Stimulated activated CD8-positive, alpha-beta memory T cell treated with anti-CD3 and anti-CD28 coated beads, Interleukin-7, amount 100 ng/mL, for 1 hour (primary cell): ENCODE data around the gene GIMAP4.
"Not testable (repeated sequence)": the region's sequence is repeated elsewhere in the genome, so short reads cannot be mapped to it uniquely, and the experiment has no call there.

Source experiments
- DNase-seq, 2 donors: peaks; one replicate each; pipeline ENCODE4 v3.0.0-alpha.2; 2020; ENCODE audit warnings: low read depth in 2 of 2

Gene GIMAP4

DNA sequence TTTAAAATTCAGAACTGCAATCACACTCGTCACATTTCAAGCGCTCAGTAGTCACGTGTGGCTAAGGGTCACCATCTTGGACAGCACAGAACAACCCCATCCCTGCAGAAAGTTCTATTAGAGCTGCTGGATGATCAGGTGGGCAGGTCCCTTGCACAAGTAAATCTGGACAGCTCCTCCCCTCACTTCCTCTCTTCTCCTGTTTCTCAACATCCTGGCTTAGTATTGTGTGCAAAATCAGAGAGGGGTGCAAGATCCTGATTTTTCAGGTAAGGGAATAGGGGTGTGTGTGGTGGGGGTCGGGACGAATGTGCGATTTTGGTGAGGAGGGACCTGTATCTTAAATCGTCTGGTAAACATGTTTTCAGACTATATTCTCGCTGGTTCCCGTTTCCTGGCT lies at the start of gene GIMAP4:
GIMAP4 (plus strand) TSS at position 222 of the 400 bp plus-strand sequence. CDS start 2,512 bp downstream, outside the sequence.
- no peak for DNase-seq

DNA sequence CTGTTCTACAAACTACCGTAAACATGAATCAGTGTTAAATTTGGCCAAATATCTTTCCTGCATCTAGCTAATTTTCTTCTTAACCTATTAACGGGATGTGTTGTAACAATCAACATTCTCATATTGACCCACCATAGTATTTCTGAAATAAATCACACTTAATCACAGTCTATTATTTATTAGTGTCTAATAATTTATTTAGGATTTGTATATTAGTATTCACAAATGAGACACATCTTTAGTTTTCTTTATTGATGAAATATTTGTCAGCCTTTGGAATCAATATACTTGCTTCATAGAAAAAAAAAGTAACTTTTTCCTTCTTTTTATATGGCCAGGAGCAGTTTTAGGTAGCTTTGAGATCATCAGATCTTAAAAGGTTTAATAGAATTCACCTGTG lies 47.9 kb upstream of the GIMAP4 start:
- DNase-seq: no peak

DNA sequence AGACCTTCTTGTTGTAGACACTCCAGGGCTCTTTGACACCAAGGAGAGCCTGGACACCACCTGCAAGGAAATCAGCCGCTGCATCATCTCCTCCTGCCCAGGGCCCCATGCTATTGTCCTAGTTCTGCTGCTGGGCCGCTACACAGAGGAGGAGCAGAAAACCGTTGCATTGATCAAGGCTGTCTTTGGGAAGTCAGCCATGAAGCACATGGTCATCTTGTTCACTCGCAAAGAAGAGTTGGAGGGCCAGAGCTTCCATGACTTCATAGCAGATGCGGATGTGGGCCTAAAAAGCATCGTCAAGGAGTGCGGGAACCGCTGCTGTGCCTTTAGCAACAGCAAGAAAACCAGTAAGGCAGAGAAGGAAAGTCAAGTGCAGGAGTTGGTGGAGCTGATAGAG lies 47.0 kb upstream of the GIMAP4 start:
- no peak for DNase-seq

DNA sequence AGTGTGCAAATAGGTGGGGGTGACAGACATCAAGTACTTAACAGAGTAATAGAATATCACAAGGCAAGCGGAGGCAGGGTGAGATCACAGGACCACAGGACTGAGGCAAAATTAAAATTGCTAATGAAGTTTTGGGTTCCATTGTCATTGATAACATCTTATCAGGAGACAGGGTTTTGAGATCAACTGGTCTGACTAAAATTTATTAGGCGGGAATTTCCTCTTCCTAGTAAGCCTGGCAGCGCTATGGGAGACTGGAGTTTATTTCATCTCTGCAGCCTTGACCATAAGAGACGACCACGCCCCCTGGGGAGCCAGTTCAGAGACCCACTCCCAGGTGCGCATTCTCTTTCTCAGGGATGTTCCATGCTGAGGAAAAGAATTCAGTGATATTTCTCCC lies 44.3 kb upstream of the GIMAP4 start:
- not testable (repeated sequence) for DNase-seq

DNA sequence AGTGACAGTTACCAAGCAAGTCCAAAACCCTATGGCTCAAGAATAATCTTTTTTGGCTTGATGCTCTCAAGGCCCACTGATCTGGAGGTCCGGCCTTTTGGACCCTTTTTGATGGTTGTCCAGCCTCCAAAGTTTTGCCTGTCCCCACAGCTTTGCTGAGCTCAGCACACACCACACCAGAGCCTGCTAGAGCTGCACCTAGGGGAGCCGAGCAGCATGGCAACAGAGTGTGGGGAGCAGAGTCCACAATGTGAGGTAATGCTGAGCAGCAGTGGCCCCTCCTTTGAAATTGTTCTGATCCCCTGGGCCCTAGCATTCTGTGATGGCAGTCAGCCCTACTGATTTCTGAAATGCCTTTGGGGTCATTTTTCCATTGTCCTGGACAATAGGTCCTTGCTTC lies 43.2 kb upstream of the GIMAP4 start:
- no peak for DNase-seq

DNA sequence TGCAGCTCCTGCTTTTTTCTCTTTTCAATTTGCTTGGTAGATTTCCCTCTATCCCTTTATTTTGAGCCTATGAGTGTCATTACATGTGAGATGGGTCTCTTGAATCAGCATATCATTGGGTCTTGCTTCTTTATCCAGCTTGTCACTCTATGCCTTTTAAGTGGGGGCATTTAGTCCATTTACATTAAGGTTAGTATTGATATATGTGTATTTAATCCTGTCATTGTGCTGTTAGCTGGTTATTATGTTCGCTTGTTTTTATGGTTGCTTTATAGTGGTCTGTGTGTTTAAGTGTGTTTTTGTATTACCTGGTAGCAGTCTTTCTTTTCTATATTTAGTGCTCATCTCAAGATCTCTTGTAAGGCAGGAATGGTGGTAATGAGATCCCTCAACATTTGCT lies 35.5 kb upstream of the GIMAP4 start:
- DNase-seq: no peak

DNA sequence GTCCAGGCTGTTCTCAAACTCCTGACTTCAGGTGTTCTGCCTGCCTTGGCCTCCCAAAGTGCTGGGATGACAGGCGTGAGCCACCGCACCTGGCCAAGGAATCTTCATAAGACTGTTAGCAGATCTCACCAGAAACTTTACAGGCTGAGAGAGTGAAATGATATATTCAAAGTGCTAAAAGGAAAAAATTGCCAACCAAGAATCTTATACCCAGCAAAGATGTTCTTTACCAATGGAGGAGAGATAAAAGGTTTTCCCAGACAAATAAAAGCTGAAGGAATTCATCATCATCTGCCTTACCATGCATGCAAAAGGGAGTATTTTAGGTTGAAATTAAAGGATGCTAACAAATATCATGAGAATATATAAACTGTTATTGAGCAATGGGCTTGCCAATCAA lies 28.9 kb upstream of the GIMAP4 start:
- DNase-seq: no peak

DNA sequence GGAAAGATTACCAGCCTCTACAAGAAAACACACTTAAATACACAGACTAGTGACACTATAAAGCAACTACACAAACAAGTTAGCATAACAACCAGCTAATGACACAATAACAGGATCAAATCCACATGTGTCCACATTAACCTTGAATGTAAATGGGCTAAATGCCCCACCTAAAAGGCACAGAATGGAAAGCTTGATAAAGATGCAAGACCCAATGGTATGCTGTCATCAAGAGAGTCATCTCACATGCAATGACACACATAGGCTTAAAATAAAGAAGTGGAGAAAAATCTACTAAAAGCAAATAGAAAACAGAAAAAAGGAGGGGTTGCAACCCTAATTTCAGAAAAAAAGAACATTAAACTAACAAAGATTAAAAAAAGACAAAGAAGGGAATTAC lies 14.0 kb upstream of the GIMAP4 start:
- no peak for DNase-seq

DNA sequence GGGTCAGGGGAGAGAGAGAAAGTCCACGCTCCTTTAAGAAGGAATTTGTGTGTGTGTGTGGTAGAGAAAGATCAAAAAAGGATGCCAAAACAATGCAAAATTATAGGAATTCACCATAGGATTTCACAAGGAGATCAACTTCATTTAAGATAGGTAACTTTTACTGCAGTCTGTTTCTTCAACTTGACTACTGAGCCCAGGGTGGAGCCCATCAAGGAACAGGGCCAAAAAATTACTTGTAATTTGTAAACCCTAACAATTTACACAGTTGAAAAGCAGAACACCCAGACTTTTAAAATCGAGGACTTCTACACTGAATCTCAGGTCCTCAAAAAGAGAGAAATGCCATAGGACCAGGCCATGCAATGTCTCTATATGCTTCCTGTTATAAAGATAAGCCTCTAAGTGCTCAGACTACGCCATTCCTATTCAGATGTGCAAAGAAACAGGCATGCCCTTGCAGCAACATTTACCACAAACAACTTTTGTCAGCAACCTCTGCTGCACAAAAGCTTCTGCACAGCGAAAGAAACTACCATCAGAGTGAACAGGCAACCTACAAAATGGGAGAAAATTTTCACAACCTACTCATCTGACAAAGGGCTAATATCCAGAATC lies 10.6 kb upstream of the GIMAP4 start:
- DNase-seq: no peak

DNA sequence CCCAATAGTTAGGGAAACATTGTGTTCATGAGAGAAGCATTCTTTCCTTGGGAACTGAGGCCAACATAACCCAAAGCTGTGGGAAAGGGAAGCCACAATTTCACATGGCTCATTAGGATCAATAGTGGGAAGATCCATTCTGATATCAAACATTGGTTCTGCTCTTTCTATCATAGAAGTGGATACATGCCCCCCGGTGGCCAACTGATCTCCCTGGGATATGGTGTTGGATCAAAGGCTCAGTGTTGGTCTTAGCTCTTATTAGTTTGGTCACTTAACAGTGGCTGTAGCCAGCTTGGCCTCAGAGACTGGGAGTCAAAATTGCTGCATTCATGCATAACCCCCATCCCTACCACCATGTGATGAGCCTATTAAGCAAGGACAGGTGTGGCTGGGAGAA lies 6.7 kb upstream of the GIMAP4 start:
- no peak for DNase-seq

DNA sequence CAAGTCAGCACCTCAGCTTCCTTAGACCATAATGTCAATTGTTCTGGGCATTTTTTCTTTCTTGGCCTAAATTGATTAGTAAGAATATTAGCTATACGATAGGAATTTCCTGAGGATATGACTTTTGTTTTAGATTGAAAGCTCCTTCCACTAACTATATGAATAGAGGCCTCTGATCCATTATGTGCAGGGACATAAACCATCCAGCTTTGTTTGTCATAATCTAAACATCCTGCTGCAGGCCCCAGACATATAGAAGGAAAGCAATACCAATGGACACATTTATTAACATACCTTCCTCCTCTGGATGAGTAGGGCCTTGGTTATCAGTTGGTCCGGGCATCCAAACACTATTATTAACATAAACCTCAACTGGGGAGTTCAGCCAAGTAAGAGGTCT lies 4.3 kb upstream of the GIMAP4 start:
- no peak for DNase-seq

DNA sequence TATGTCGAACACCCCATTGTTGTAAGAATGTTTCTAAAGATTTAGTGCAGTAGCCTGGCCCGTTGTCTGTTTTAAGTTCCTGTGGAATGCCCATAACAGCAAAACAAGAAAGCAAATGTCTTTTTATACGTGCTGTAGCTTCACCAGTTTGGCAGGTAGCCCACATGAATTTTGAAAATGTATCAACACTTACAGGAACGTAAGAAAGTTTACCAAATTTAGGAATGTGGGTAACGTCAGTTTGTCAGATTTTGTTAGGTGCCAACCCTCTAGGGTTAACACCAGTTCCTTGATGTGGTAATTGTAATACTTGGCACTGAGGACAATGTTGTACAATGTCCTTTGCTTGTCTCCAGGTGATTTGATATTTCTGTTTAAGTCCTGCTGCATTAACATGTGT lies 3.2 kb upstream of the GIMAP4 start:
- DNase-seq: no peak

DNA sequence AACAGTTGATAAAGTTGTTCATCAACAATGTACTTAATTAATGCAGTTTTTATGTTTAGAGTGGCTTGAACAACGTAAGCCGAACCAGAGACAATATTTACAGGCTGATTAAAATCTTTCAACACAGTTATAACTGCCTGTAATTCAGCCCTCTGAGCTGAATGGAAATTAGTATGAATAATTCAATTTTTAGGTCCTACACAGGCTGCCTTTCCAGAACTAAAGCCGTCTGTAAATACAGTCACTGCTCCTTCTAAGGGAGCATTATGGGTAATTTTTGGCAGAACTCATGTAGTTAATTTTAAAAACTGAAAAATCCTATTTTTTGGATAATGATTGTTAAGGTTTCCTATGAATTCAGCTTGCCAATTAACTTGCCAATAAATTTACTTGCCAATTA lies 2.6 kb upstream of the GIMAP4 start:
- no peak for DNase-seq

DNA sequence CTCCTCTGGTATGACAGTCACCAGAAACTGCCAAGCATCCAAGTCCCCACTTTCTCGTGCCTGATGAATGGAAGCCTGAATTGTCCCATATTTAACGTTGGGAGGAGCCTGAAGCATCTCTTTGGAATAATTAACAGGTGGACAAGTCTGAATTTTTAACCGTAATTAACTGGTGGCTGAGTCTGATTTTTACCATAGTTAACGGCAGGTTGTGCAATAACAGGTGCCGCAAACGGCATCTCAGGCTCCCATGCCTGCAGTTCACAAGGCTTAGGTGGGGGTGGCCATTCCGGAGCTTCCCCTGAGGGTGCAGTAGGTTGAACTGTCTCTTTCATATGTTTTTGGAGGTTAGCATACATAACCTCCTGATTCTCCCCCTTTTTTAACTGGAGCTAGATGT lies 2.0 kb upstream of the GIMAP4 start:
- DNase-seq: no peak

DNA sequence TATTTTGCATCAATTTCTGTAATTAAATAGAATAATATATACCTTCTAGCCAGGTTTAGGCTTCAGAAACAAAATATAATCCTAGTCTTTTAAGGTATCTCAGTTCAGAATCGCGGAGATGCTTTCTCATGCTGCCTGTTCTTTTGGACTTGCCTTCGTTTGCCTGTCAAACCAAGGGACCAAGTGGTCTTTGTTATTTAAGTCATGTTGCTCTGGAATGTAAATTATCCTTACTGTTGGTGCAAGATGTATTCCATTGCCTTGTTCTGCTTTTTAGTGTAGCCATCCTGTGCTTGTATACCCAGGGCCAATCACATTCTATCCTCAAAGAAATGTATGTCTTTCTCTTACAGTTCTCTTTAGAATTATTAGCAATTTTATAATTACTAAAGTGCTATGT lies 1.1 kb upstream of the GIMAP4 start:
- DNase-seq: no peak

DNA sequence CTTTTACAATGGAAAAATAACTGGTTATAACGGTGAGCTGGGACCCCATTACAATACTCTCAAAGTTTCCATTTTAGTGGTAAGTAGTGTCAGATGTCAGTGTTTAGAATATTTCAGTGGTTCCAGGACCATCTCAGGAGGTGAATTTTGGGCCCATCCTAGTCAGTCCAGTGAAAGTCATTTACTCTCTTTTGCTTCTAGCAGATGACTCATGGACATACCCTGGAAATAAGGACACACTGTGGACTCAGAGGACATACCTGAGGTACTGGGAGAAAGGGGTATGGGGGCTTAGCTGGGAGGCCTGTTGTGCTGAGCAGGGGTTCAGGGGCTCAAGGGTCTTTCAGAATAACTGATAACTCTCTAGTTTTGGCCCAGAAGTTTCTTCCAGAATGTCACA lies 618 bp upstream of the GIMAP4 start:
- DNase-seq: no peak

DNA sequence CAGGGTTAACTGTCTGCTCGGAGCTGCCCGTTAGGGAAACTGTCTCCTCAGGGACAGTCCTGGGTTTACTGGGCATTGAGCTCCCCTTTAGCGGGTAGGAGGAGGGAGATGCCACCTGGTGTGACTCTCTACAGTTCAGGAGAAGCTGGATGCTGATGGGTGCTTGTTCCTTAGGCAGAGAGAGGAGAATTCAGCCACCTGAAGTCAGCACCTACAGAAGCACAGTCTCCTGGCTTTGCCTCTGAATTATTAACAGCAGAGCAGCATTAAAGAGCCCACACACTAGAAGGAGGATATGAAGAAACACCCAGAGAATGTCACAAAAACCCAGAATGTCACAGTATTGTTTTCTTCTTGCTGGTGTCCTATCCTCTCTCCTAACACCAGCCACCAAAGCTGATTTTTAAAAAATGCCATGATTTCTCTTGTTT lies 696 bp downstream of the GIMAP4 start:
- no peak for DNase-seq

DNA sequence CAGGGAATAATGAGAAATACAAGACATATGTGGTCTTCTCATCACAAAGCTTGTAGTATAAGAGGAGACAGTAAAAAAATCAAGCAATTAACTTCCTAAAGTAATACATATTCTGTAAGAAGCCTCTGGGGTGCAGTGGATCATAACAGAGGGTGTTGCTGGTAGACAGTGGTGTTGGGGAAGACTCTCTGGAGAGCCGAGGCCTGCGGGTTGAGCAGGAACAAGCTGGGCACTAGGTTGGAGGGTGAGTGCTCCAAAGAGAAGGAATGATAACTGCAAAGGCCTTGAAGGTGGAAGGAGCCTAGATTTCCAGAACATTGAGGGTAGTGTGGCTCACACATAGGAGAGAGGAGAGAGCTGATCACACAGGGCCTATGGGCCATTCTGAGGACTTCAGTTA lies 1.5 kb downstream of the GIMAP4 start:
- no peak for DNase-seq

DNA sequence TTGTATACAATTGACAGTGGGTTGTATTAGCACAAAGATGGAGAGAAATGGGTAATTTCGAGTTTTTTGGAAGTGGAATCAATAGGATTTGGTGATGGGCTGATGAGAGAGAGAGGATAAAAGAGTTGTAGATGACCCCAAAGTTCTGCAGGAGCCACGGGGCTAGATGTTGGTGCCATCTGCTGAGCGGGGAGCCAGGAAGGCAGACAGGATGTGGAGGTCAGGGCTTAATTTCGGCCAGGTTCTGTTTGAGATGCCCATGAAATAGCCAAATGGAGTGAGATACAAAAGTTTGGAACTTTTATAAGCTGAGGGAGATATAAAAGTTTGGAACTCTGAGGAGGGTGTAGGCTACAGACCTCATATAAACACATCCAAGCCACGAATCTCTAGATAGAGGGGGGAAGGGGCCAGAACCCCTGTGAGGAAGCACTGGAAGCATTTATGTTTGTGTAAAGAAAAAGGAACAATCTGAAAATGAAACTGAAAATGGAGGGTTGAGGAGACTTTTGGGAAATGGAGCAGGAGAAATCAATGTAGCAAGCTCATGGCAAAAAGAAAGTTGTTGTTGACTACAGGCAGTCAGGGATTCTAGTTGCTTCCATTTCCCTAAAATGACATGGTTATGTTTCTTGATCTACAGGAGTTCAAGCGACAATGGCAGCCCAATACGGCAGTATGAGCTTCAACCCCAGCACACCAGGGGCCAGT lies 2.2 kb downstream of the GIMAP4 start:
- no peak for DNase-seq

DNA sequence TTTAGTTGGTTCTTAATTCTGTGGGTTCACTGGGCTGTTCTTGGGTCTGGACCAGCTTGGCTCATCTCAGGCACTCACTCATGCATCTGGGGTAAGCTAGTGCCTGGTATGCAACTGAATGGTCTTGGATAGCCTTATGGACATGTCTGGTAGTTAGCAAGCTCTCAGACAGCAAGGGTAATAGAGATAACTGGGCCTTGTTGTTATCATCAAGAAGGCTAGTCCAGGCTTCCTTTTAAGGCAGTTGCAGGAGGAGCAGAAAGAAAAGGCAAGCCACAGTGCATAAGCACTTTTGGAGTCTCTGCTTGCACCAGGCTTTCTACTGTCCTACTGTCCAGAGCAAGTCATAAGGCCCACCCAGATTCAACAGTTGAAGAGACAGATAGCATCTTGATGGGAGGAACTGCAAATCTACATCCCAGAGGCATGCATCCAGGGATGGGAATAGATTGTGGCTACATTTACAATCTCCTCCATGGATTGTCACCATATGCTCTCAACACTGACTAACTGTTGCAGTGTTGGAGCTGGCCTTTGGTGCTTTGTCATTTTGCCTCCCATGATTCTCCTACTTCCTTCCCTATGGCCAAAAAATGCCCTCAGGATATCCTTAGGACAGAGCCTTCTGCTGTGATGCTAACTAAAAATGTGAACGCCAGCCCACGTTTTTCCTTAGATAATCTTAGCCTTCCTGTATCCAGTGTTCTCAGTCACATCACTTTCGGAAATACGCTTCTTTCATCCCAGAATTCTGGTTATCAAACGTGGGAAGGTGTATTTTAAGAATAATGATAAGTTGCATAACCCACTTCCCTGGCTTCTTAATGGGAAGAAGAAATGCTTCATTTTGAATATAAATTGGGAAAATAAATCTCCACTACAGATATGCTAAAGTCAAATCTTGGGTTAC lies 3.6 kb downstream of the GIMAP4 start:
- DNase-seq: no peak

DNA sequence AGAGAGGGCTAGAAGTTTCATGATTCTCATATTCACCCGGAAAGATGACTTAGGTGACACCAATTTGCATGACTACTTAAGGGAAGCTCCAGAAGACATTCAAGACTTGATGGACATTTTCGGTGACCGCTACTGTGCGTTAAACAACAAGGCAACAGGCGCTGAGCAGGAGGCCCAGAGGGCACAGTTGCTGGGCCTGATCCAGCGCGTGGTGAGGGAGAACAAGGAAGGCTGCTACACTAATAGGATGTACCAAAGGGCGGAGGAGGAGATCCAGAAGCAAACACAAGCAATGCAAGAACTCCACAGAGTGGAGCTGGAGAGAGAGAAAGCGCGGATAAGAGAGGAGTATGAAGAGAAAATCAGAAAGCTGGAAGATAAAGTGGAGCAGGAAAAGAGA lies 5.3 kb downstream of the GIMAP4 start:
- no peak for DNase-seq

DNA sequence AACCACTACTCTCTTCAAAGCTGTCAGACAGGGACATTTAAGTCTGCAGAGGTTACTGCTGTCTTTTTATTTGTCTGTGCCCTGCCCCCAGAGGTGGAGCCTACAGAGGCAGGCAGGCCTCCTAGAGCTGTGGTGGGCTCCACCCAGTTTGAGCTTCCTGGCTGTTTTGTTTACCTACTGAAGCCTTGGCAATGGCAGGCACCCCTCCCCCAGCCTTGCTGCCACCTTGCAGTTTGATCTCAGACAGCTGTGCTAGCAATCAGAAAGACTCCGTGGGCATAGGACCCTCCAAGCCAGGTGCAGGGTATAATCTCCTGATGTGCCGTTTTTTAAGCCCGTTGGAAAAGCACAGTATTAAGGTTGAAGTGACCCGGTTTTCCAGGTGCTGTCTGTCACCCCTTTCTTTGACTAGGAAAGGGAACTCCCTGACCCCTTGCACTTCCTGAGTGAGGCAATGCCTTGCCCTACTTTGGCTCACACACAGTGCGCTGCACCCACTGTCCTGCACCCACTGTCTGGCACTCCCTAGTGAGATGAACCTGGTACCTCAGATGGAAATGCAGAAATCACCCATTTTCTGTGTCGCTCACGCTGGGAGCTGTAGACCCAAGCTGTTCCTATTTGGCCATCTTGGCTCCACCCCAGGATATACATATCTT lies 12.9 kb downstream of the GIMAP4 start:
- DNase-seq: not testable (repeated sequence)
